GM12801 (cell line): ENCODE results near the gene RIT1.

Source experiments
- CTCF ChIP-seq: IDR thresholded peaks from one replicate; pipeline ENCODE4 v1.5.1; 2011; ENCODE audit warnings: control low read depth; ENCODE audit not compliant: insufficient read length; ENCODE audit errors: extremely low read depth

The RIT1 gene

GRCh38 chr1:155893389-155894142, 17.6 kb downstream of the RIT1 start:
- no peak for TF ChIP-seq CTCF

- TF ChIP-seq CTCF: no peak
These were observed 18.4 kb downstream of the RIT1 start for GRCh38 chr1:155892796-155893195.

- no peak for TF ChIP-seq CTCF
These were observed 20.9 kb downstream of the RIT1 start for GRCh38 chr1:155890251-155890650.

GRCh38 chr1:155889566-155889965, 21.6 kb downstream of the RIT1 start:
- no peak for TF ChIP-seq CTCF

- no peak for TF ChIP-seq CTCF
These were observed 22.7 kb downstream of the RIT1 start for GRCh38 chr1:155888481-155888880.

GRCh38 chr1:155884982-155885381, 26.2 kb downstream of the RIT1 start:
- TF ChIP-seq CTCF: no peak

GRCh38 chr1:155884031-155884960, 26.9 kb downstream of the RIT1 start:
- TF ChIP-seq CTCF: no peak
